ENCODE data around the gene SSNA1.

Gene SSNA1

GRCh38 chr9:137201205-137201868, 12.9 kb downstream of the SSNA1 start:
- no peak for DNase-seq

DNA sequence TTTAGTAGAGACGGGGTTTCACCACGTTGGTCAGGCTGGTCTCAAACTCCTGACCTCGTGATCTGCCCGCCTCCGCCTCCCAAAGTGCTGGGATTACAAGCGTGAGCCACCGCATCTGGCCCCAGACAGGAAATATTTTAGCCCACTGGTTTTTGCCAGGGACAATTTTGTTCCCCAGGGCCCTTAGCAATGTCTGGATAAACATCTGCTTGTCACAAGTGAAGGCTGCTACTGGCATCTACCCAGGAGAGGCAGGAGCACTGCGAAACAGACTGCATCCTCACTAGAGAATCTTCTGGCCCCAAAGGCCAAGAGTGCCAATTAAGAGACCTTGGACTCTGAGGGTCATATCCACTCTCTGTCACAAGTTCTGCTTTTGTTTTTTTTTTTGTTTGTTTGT, 14.5 kb downstream of the SSNA1 start:
- no peak for DNase-seq

DNA sequence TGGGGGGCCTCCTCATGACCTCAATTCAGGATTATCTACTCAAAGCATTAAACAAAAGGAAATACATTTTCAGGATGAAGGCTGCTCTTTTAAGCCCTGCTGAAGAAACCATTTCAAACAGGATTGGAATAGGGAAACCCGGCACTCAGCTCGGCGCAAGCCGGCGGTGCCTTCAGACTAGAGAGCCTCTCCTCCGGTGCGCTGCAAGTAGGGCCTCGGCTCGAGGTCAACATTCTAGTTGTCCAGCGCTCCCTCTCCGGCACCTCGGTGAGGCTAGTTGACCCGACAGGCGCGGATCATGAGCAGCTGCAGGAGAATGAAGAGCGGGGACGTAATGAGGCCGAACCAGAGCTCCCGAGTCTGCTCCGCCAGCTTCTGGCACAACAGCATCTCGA, 16.3 kb downstream of the SSNA1 start:
- DNase-seq: no peak

- DNase-seq: peak; percentile 77 to 93 (median 90)
Observed at GRCh38 chr9:137205126-137206069, 16.9 kb downstream of the SSNA1 start, which contains the start of the genes NDOR1 and TMEM203. TSS of gene NDOR1 (plus strand) at chr9:137205700. CDS start at chr9:137205778, 78 bp downstream. TSS of gene TMEM203 (minus strand) at chr9:137205648. CDS start at chr9:137205414, 234 bp downstream.

DNA sequence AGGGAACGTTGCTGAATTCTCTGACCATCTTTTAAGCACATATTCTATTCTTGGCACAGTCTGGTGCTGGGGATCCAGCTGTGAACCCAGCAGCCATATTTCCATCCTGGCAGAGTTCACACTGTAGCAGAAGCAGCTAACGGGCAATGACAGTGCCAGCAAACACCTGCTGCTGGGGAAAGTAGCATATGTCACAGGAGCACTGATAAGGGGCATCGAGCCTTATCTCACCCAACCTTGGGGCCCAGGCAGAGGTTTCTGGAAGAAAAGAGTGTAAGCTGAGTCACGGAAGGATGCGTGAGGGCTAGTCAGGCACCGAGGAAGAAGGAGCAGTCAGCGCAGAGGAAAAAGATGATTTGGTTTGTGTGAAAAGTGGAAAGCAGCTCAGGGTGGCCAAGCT, 18.1 kb downstream of the SSNA1 start:
- no peak for DNase-seq

DNA sequence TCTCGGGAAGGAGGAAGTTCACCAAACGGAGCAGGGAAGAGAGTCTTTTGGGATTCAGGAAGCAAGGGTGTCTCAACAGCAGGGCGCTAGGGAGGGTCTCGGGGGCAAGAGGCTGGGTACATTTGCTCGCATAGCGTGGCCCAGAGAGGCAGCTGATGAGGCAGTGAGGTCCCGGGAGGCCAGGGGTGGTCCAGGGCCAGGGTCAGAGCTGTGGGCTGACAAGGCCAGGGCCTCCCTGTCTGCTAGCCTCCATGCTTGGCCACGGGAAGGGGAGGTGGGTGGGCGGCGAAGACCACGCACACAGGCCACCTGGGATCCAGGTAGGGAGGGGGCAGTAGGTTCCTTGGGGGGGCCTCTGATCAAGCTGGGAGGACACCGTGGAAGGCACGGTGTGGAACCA, 23.1 kb downstream of the SSNA1 start:
- DNase-seq: no peak

GRCh38 chr9:137212520-137212919, 24.0 kb downstream of the SSNA1 start:
- DNase-seq: no peak

DNA sequence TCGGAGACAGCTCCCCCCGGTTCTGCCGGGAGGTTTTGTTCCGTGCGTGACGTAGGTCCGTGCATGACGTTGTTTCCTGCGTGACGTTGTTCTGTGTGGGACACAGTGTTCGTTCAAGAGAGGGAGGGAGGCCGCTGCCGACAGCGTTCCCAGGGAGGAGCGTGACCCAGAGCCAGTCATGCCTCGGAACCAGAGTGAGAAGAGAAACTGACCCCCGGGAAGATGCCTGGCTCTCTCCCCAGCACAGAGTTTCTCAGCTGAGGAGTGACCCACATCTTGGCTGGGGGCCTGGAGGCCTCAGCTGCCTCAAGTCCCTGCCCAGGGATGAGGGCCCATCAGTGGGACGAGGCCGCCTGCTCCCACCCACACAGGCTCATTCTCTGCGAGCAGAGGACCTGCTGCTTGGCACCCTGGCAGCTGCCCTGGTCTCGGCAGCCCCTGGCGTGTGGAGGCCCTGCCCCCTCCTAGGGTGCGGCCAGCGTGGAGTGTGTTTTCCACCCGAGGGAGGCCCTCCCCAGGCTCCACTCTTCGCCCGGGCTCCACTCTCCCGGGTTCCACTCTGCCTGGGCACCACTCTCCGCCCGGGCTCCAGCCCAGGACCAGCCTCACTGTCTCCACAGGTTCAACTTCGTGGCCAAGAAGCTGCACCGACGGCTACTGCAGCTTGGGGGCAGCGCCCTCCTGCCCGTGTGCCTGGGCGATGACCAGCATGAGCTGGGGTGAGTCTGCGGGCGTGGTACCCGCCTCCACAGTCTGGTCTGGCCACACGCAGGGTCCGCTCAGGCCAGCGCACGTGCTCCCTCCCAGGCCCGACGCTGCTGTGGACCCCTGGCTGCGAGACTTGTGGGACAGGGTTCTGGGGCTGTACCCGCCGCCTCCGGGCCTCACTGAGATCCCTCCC, 24.9 kb downstream of the SSNA1 start:
- DNase-seq: no peak

GRCh38 chr9:137214620-137215019, 26.1 kb downstream of the SSNA1 start:
- no peak for DNase-seq

GRCh38 chr9:137215196-137215986, 26.9 kb downstream of the SSNA1 start:
- no peak for DNase-seq

- DNase-seq: no peak
Observed at GRCh38 chr9:137216188-137216965, 27.9 kb downstream of the SSNA1 start.

- no peak for DNase-seq
Observed at GRCh38 chr9:137217276-137218211, 29.1 kb downstream of the SSNA1 start.

DNA sequence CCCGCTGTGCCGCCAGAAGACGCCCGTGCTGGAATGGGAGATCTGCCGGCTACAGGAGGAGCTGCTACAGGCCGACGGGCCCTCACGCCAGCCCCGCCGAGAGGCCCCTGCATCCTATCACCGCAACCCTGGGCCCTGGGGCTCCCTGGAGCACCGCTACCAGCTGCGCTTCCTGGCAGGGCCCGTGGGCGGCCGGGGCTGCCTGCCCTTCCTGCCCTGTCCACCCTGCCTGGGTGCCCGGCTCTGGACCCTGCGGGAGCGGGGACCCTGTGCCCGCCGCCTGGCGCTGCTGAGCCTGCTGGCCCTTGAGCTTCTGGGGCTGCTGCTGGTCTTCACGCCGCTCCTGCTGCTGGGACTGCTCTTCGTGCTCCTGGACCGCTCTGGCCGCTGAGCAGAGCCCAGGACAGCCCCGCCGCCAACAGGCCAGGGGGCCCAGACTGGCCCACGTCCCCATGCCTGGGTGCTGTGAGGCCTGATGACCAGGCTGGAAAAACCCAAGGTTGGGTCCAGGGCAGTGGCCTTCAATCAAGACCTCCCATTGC, 29.8 kb downstream of the SSNA1 start:
- DNase-seq: no peak

- no peak for DNase-seq
Observed at GRCh38 chr9:137218754-137219271, 30.3 kb downstream of the SSNA1 start.

- no peak for DNase-seq
Observed at GRCh38 chr9:137219757-137220316, 31.4 kb downstream of the SSNA1 start.

- DNase-seq: no peak
Observed at GRCh38 chr9:137220317-137221094, 32.0 kb downstream of the SSNA1 start.

DNA sequence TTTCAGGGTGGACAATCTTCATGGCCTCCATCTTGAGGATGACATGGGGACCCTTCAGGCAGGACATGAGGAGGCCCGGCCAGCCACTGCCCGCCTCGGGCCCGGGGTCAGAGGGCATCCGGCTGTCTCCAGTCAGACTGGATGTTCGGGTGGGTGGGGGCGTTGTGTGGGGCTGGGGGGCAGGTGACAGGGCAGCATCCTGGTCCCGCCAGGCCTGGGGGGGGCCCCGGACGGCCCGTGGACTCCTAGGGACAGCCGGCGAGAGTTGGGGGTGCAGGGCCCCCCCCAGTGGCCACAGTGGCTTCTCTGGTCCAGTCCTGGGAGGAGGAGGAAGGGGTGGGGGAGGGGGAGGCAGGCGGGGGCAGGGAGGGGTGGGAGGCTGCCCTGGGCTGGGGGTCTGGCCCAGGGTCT, 32.6 kb downstream of the SSNA1 start:
- DNase-seq: no peak

- DNase-seq: peak in 2 of 6 experiments; percentile 11 to 33
Observed at GRCh38 chr9:137221506-137222111, 33.1 kb downstream of the SSNA1 start.

Measured in stimulated activated naive CD4-positive, alpha-beta T cell (primary cell).